IPS-NIHi7 (cell line): ENCODE data around the gene YBX3.

Source experiments
- DNase-seq: peaks from one replicate; pipeline ENCODE4 v3.0.0; 2012; ENCODE audit warnings: mixed read lengths; ENCODE audit errors: extremely low spot score

Gene YBX3

GRCh38 chr12:10721651-10722501 is 1.2 kb downstream of the YBX3 start:
- peak; percentile 45 for DNase-seq

GRCh38 chr12:10720974-10721650 is 2.0 kb downstream of the YBX3 start:
- no peak for DNase-seq

- no peak for DNase-seq
These were observed 3.6 kb downstream of the YBX3 start for GRCh38 chr12:10719482-10719881.

GRCh38 chr12:10718279-10718821 is 4.8 kb downstream of the YBX3 start:
- no peak for DNase-seq

GRCh38 chr12:10717410-10717809 is 5.7 kb downstream of the YBX3 start:
- peak; percentile 12 for DNase-seq

- peak; percentile 68 for DNase-seq
These were observed 6.3 kb downstream of the YBX3 start for GRCh38 chr12:10716704-10717315.

GRCh38 chr12:10716277-10716676 is 6.8 kb downstream of the YBX3 start:
- no peak for DNase-seq

GRCh38 chr12:10715491-10715890 is 7.6 kb downstream of the YBX3 start:
- no peak for DNase-seq

- no peak for DNase-seq
These were observed 13.3 kb downstream of the YBX3 start for GRCh38 chr12:10709808-10710207.

- DNase-seq = no peak
These were observed 14.3 kb downstream of the YBX3 start for GRCh38 chr12:10708862-10709261.

- DNase-seq = no peak
These were observed 17.5 kb downstream of the YBX3 start for GRCh38 chr12:10705655-10706054.

- DNase-seq = no peak
These were observed 21.3 kb downstream of the YBX3 start for GRCh38 chr12:10701843-10702242.

GRCh38 chr12:10701131-10701681 is 21.9 kb downstream of the YBX3 start:
- DNase-seq = no peak

- DNase-seq = no peak
These were observed 22.5 kb downstream of the YBX3 start for GRCh38 chr12:10700581-10700980.

GRCh38 chr12:10697862-10698261 is 25.3 kb downstream of the YBX3 start:
- DNase-seq = no peak

GRCh38 chr12:10697156-10697555 is 26.0 kb downstream of the YBX3 start:
- DNase-seq = no peak

- no peak for DNase-seq
These were observed 32.2 kb downstream of the YBX3 start for GRCh38 chr12:10690906-10691305.

- no peak for DNase-seq
These were observed 34.0 kb downstream of the YBX3 start for GRCh38 chr12:10689146-10689545.

GRCh38 chr12:10688042-10688441 is 35.1 kb downstream of the YBX3 start:
- no peak for DNase-seq

- peak; percentile 88 for DNase-seq
These were observed 49.3 kb downstream of the YBX3 start, which contains the start of gene STYK1 for GRCh38 chr12:10673659-10674384. TSS of gene STYK1 (minus strand) at chr12:10674052. CDS start at chr12:10634618, 39,434 bp downstream.

- DNase-seq = no peak
These were observed 50.8 kb downstream of the YBX3 start for GRCh38 chr12:10672231-10672868.
